Kidney tubule cell (primary cell): ENCODE data around the gene RNF19B.

ENCODE experiments used
- DNase-seq: peaks from one replicate; pipeline ENCODE4 v3.0.0-alpha.2; 2018; ENCODE audit warnings: low spot score

Gene RNF19B

GRCh38 chr1:32900956-32901822 lies 63.4 kb downstream of the RNF19B start, which contains the start of gene TMEM54:
Gene TMEM54, minus strand, starts transcription at chr1:32901389. Its CDS starts 151 bp downstream, at chr1:32901238.
- peak; percentile 54 for DNase-seq

- no peak for DNase-seq
Observed at GRCh38 chr1:32900371-32900955, 64.1 kb downstream of the RNF19B start.

DNA sequence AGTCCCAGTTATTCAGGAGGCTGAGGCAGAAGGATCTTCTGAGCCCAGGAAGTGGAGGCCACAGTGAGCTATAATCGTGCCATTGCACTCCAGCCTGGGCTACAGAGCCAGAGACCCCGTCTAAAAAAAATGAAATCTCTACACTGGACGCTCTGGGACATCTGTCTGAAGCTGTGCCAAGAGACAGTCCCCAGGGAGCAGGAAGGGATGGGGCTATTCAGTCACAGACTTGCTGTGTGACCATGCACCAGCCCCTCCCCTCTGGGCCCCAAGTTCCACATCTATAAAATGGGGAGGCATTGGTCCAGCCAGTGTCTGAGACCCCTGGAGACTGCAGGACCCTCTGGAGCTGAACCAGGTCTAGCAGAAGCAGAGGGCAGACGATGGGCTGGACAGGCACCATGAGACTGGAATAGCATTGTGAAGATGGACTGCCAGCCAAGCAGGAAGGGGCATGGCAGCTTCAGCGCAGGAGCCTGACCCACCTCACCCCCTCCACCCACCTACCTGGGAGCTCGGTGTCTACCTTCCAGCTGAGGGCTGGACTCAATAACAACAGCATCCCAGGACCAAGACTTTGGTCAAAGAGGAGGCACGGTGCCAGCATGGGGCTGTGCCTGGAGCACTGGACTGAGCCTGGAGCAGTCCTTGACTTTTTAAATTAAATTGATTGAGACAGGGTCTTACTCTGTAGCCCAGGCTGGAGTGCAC lies 64.9 kb downstream of the RNF19B start:
- no peak for DNase-seq

- DNase-seq, result no peak
Observed at GRCh38 chr1:32898958-32899357, 65.7 kb downstream of the RNF19B start.

- DNase-seq, result no peak
Observed at GRCh38 chr1:32898056-32898455, 66.6 kb downstream of the RNF19B start.

- DNase-seq, result no peak
Observed at GRCh38 chr1:32897082-32898049, 67.2 kb downstream of the RNF19B start.

DNA sequence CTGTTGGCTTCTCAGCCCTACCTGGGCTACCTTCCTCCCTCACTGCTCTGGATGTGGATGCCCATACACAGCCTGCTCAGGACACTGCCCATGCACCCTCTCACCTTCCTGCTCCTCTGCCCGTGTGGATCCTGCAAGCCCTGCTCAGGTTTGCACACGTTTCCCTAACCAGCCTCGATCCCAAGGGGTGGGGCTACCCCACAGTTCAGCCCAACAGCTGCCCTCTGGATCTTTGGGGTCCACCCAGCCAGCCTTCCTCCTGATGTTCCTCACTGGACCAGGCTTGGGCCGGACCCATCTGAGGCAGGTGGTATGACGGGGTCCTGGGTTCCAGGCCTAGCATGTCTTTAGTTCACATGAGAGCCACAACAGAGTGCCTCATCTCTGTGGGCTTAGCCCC lies 68.2 kb downstream of the RNF19B start:
- no peak for DNase-seq

- DNase-seq, result no peak
Observed at GRCh38 chr1:32895325-32896215, 69.0 kb downstream of the RNF19B start.

DNA sequence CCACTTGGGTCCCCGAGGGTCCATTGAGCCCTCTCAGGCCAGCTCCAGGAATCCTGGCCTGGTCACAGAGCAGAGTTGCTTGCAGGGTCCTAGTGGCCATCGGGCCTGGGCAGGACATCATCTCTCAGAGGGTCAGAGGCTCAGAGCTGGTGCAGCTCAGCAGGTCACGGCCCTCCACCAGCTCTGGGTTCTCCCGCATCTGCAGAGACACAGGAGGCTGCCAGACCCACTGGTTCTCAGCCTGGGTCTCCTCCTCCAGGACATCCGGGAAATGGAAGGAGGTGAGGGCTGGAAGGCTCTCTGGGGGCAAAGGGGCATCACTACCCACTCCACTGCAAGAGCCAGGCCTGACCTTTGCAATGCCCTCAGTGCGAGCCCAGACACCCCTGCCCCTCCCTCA lies 69.9 kb downstream of the RNF19B start:
- no peak for DNase-seq

DNA sequence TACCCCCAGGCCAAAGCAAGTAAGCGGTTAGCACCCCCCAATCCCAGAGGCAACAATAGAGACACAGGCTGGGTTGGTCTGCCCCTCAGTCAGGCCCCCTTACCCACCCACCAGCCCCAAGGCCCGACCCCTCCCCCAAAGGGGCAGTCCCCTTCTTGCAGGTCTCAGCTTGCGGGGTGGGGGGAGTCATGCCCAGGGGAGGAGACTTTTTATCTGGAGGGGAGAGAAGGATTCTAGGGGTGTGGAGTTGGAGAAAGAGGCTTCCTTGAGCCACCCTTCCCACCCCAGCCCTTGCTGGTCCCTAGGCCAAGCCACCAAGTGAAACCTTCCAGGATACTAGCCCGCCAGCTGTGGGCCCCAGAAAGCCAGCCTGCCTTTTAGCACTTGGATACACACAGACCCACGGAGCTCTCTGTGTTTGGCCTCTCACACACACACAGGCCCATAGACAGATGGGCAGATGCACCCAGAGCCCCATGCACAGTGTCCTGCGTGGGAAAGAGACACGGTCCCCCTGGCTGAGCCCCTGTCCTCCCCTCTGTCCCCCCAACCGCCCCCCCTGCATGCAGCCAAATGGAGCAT lies 70.5 kb downstream of the RNF19B start:
- DNase-seq, result no peak

DNA sequence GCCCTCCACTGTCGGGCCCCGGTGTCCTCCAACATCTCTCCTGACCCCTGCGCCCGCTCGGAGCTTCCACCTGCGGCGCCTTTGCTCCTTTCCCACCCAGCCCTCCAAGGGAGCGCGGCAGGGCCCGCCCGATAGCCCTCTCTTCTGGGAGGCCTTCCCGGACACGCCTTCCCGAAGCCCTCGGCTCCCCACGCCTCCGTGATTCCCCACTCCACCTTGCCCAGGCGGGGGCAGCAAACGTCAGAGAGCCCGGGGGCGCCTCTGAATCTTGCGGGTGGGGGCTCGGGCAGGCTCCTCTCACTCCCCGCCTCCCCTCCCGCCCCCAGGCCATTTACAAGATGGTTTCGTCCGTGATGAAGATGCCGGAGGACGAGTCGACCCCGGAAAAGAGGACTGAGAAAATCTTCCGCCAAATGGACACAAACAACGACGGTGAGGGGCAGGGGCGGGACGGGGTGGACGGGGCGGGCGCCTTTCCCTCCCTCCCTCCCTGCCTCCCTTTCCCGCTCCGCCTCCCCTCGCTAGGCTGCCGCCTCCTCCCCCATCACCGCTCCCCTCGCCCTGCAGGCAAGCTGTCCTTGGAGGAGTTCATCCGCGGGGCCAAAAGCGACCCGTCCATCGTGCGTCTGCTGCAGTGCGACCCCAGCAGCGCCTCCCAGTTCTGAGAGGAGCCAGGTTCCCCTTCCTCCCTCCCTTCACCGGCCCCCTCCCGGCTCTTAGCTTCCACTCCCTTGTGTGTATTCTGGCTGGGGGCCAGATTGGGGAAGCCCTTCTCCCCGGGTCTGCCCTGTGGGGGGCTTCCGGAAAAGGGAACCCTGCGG lies 71.2 kb downstream of the RNF19B start:
- DNase-seq, result peak; percentile 41

GRCh38 chr1:32892368-32893197 lies 72.0 kb downstream of the RNF19B start:
- peak; percentile 32 for DNase-seq

GRCh38 chr1:32891630-32892029 lies 73.0 kb downstream of the RNF19B start:
- DNase-seq, result no peak

- DNase-seq, result no peak
Observed at GRCh38 chr1:32891241-32891570, 73.4 kb downstream of the RNF19B start.

- DNase-seq, result no peak
Observed at GRCh38 chr1:32890516-32891240, 73.9 kb downstream of the RNF19B start.

GRCh38 chr1:32889731-32890278 lies 74.8 kb downstream of the RNF19B start:
- no peak for DNase-seq

GRCh38 chr1:32888677-32889420 lies 75.8 kb downstream of the RNF19B start:
- no peak for DNase-seq
